Measurements from ENCODE around the gene ZNF438. TPM values are rescaled to one million over a fixed set of nuclear protein-coding genes. Genes with fewer than 3 reads are reported as not detected.

The ZNF438 gene
- total RNA-seq, 4 donors from 2014 or later, result 6.1 to 14.1 (median 7.1) TPM

DNA sequence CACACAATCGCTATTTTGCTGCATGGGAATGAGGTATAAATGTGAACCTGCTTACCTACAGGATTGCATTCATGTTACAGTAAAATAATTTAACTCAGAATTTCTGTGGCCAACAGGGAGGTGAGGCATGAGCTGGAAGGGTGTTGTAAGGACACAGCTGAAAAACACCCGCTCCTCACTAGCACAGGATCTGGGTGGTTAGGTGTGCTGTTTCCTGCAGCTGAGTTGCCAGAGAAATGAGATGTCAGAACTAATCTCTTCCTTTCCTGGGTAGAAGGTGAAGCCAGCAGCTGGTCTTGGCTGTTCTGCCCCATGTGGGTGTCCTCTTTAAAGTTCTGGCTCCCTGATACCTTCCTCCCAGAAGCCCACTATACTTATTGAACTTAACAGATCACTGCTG, 39.0 kb upstream of the ZNF438 start:
- no peaks in the 10 kb centered on the region for H3K36me3 ChIP-seq
- H3K9me3 ChIP-seq, result no peaks in the 10 kb centered on the region
- no peak overlapping the region for H3K4me3 ChIP-seq
- H3K4me1 ChIP-seq, result peaks cover 18% of the 10 kb centered on the region
- H3K27me3 ChIP-seq, result no peaks in the 10 kb centered on the region
- H3K27ac ChIP-seq, result no peak overlapping the region
- no peak for DNase-seq (ENCODE audit: low spot score in 2 of 2)
- whole genome bisulfite sequencing, result 97% methylated on average over 2 of the region's 2 CpGs
- no peak for TF ChIP-seq POLR2AphosphoS5 (IDR thresholded peaks at IDR 0.05)

DNA sequence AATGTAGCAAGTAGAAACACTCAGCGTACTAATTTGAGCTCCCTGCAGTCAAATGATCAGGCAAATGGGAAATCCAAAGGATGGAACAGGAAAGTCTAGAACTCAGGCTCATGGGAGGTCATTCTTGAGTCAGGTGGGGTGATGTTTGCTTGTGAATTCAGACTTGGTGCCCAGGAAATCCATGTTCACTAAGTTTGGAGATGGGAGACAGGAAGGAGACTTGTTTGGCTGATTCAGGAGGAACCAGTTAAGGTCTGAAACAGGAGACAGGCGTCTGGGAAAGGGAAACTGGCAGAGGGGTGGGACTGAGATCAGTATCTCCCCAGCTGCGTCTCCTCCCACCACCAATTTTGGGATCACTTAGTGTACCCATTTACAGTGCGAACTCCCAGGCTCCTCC, 38.4 kb upstream of the ZNF438 start:
- H3K27me3 ChIP-seq, result no peaks in the 10 kb centered on the region
- no peaks in the 10 kb centered on the region for H3K36me3 ChIP-seq
- H3K4me1 ChIP-seq, result peaks cover 20% of the 10 kb centered on the region
- no peak for DNase-seq (ENCODE audit: low spot score in 2 of 2)
- no peak overlapping the region for H3K4me3 ChIP-seq
- WGBS, result 63% methylated on average over 4 of the region's 4 CpGs
- no peak overlapping the region for H3K27ac ChIP-seq
- H3K9me3 ChIP-seq, result no peaks in the 10 kb centered on the region
- TF ChIP-seq POLR2A (IDR thresholded peaks at IDR 0.05) (no peak), EP300 (IDR thresholded peaks at IDR 0.05) (no peak)

DNA sequence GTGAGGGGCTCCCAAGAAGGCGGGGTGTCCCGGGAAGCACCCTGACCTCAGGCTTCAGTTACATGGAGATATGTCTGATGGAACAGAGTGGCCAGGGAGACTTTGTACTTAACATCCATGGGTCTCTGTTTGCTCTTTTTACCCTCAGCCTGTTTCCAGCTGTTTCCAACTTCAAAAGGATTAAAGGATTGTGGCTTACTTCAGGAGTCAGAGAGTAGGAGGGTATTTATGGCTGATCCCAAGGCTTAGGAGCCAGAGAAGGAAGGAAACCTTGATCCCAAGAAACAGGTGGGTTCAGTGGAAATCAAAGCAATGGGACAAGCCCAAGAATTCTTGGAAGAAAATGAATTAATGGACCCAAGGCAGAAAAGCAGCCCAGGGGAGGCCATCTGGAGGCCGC, 37.7 kb upstream of the ZNF438 start:
- H3K9me3 ChIP-seq, result no peaks in the 10 kb centered on the region

DNA sequence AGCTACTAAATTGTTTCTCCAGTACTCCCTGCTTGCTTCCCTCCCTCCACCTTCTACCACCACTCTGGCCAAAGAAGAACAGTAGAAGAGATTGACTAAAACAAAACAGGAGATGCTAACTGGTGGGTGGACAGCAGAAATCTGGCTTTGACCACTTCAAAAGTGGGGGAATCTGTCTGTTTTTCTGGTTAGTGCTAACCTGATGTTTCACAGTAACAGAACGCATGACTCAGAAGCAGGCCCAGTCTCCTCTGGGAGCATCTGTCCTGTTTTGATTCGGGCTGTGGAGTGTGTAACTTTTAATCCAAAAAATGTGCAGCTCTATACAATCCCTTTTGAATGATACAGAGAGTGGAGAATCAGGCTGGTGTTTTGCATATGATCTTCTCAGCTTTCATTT, 32.7 kb upstream of the ZNF438 start:
- Histone ChIP-seq H3K36me3 (no peaks in the 10 kb centered on the region), H3K4me3 (no peak overlapping the region), H3K27me3 (no peaks in the 10 kb centered on the region), H3K4me1 (peaks cover 12% of the 10 kb centered on the region), H3K27ac (peak overlapping the region; percentile 33), H3K9me3 (no peaks in the 10 kb centered on the region)
- TF ChIP-seq POLR2AphosphoS5 (IDR thresholded peaks at IDR 0.05) (no peak), POLR2A (IDR thresholded peaks at IDR 0.05) (no peak), EP300 (IDR thresholded peaks at IDR 0.05) (no peak)
- TF ChIP-seq, protein P1, sequence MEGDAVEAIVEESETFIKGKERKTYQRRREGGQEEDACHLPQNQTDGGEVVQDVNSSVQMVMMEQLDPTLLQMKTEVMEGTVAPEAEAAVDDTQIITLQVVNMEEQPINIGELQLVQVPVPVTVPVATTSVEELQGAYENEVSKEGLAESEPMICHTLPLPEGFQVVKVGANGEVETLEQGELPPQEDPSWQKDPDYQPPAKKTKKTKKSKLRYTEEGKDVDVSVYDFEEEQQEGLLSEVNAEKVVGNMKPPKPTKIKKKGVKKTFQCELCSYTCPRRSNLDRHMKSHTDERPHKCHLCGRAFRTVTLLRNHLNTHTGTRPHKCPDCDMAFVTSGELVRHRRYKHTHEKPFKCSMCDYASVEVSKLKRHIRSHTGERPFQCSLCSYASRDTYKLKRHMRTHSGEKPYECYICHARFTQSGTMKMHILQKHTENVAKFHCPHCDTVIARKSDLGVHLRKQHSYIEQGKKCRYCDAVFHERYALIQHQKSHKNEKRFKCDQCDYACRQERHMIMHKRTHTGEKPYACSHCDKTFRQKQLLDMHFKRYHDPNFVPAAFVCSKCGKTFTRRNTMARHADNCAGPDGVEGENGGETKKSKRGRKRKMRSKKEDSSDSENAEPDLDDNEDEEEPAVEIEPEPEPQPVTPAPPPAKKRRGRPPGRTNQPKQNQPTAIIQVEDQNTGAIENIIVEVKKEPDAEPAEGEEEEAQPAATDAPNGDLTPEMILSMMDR (IDR thresholded peaks at IDR 0.05), result no peak
- 48% methylated on average over 2 of the region's 2 CpGs for WGBS
- DNase-seq (ENCODE audit: low spot score in 2 of 2), result no peak

More for the DNA sequence above, 37.7 kb upstream of the ZNF438 start:
- DNase-seq (ENCODE audit: low spot score in 2 of 2), result no peak
- no peaks in the 10 kb centered on the region for H3K36me3 ChIP-seq
- WGBS, result 88% methylated on average over 3 of the region's 3 CpGs
- peaks cover 15% of the 10 kb centered on the region for H3K4me1 ChIP-seq
- no peak overlapping the region for H3K27ac ChIP-seq
- H3K27me3 ChIP-seq, result no peaks in the 10 kb centered on the region
- no peak overlapping the region for H3K4me3 ChIP-seq
- TF ChIP-seq EP300 (IDR thresholded peaks at IDR 0.05) (no peak), POLR2A (IDR thresholded peaks at IDR 0.05) (no peak), POLR2AphosphoS5 (IDR thresholded peaks at IDR 0.05) (no peak)
- TF ChIP-seq, protein P1 (IDR thresholded peaks at IDR 0.05), result no peak

DNA sequence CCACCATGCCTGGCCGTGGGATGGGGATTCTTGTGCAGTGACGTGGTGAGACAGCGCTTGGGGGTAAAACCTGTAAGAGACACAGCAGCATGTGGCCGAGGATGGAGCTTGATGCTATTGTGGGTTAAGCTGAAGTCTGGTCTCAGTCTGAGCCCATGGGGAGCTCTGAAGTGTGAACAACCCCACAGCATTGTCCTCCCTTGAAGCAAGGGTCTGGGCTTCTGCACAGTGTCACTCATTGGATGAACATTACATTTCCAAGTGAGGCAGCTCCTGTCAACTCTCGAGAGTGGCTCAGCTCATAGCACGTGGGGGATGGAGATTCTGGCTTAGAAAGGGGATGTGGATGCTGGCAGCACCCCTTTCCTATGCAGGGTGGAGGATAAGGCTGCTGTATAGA, 32.2 kb upstream of the ZNF438 start:
- WGBS, result 83% methylated on average over 5 of the region's 6 CpGs

DNA sequence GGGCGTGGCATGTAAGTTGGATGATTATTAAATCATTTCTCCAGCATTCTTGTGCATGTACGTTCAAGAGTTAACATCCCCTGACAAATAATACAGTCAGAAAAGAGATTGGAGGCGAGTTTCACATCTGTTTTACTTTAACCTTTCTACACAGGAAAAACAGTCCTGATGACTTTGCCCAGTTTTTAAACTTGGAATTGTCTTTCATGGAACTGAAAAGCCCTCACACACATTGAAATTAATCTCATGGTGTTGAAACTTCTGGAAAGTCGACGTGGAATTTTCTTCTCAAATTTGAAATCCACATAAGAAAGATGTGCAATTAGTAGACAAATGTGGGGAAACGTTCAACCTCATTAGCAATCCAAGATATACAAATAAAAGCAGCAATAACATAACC, 31.2 kb upstream of the ZNF438 start:
- H3K4me1 ChIP-seq, result peaks cover 12% of the 10 kb centered on the region
- DNase-seq (ENCODE audit: low spot score in 2 of 2), result no peak
- no peaks in the 10 kb centered on the region for H3K36me3 ChIP-seq
- H3K27ac ChIP-seq, result no peak overlapping the region
- no peaks in the 10 kb centered on the region for H3K9me3 ChIP-seq
- H3K4me3 ChIP-seq, result no peak overlapping the region
- WGBS, result 35% methylated on average over 6 of the region's 6 CpGs
- TF ChIP-seq, protein P1 (IDR thresholded peaks at IDR 0.05), result no peak
- no peak for TF ChIP-seq POLR2AphosphoS5 (IDR thresholded peaks at IDR 0.05)
- no peaks in the 10 kb centered on the region for H3K27me3 ChIP-seq

More for the DNA sequence above, 32.2 kb upstream of the ZNF438 start:
- no peaks in the 10 kb centered on the region for H3K36me3 ChIP-seq
- no peak for TF ChIP-seq POLR2AphosphoS5 (IDR thresholded peaks at IDR 0.05)
- TF ChIP-seq EP300 (IDR thresholded peaks at IDR 0.05), result no peak
- TF ChIP-seq, protein P1 (IDR thresholded peaks at IDR 0.05), result no peak
- TF ChIP-seq POLR2A (IDR thresholded peaks at IDR 0.05), result no peak
- peak overlapping the region; percentile 33 for H3K27ac ChIP-seq
- no peaks in the 10 kb centered on the region for H3K27me3 ChIP-seq
- no peak for DNase-seq (ENCODE audit: low spot score in 2 of 2)
- no peak overlapping the region for H3K4me3 ChIP-seq
- peaks cover 12% of the 10 kb centered on the region for H3K4me1 ChIP-seq
- no peaks in the 10 kb centered on the region for H3K9me3 ChIP-seq
